Progenitor cell of endocrine pancreas (in vitro differentiated cells): ENCODE data around the gene DTNBP1. TPM values are rescaled to one million over a fixed set of nuclear protein-coding genes. Genes with fewer than 3 reads are reported as not detected.

Experiments used
- DNase-seq: peaks from one replicate; pipeline ENCODE4 v3.0.0; 2021; ENCODE audit warnings: low spot score; ENCODE audit not compliant: unreplicated experiment
- H3K27ac Mint-ChIP-seq: 2 replicates; pipeline ENCODE4 v1.8.0; 2021; ENCODE audit warnings: mild to moderate bottlenecking, moderate library complexity, mixed read lengths
- H3K27me3 Mint-ChIP-seq: 2 replicates; pipeline ENCODE4 v1.8.0; 2021; ENCODE audit warnings: mixed read lengths
- H3K36me3 Mint-ChIP-seq: 2 replicates; pipeline ENCODE4 v1.8.0; 2022; ENCODE audit warnings: mixed read lengths; ENCODE audit not compliant: insufficient read depth
- H3K4me1 Mint-ChIP-seq: 2 replicates; pipeline ENCODE4 v1.8.0; 2021; ENCODE audit warnings: low read depth, mixed read lengths
- H3K4me3 Mint-ChIP-seq: 2 replicates; pipeline ENCODE4 v1.8.0; 2021; ENCODE audit warnings: low read depth, mild to moderate bottlenecking, moderate library complexity, mixed read lengths
- H3K9me3 Mint-ChIP-seq: 2 replicates; pipeline ENCODE4 v1.8.0; 2021; ENCODE audit warnings: low read depth, mixed read lengths
- CTCF ChIP-seq: fragments of 200-600 bp; sonication (generic); IDR thresholded peaks from one replicate; pipeline ENCODE4 v1.5.0; 2021; ENCODE audit warnings: antibody characterized with exemption, mild to moderate bottlenecking; ENCODE audit not compliant: unreplicated experiment
- total RNA-seq: library from RNA; stranded (reverse); gene quantifications from 2 replicates; pipeline ENCODE4 v1.2.1, GENCODE V29; 2021

The DTNBP1 gene
- total RNA-seq, 1 donor from 2014 or later, result 17.7 TPM

GRCh38 chr6:15630202-15630601 lies 32.6 kb downstream of the DTNBP1 start:
- no peak for DNase-seq
- Mint-ChIP-seq H3K27me3 (no peaks in the 10 kb centered on the region), H3K36me3 (peaks cover 7% of the 10 kb centered on the region), H3K27ac (no peak overlapping the region), H3K9me3 (no peaks in the 10 kb centered on the region), H3K4me3 (no peak overlapping the region), H3K4me1 (no peaks in the 10 kb centered on the region)
- no peak for TF ChIP-seq CTCF

GRCh38 chr6:15629487-15629886 lies 33.3 kb downstream of the DTNBP1 start:
- no peaks in the 10 kb centered on the region for H3K4me1 Mint-ChIP-seq
- peaks cover 2% of the 10 kb centered on the region for H3K36me3 Mint-ChIP-seq
- no peak overlapping the region for H3K27ac Mint-ChIP-seq
- no peaks in the 10 kb centered on the region for H3K27me3 Mint-ChIP-seq
- DNase-seq, result no peak
- TF ChIP-seq CTCF, result no peak
- no peak overlapping the region for H3K4me3 Mint-ChIP-seq
- H3K9me3 Mint-ChIP-seq, result no peaks in the 10 kb centered on the region

GRCh38 chr6:15628499-15629131 lies 34.2 kb downstream of the DTNBP1 start:
- DNase-seq, result no peak
- no peaks in the 10 kb centered on the region for H3K27me3 Mint-ChIP-seq

GRCh38 chr6:15627821-15628220 lies 35.0 kb downstream of the DTNBP1 start:
- no peak for TF ChIP-seq CTCF
- no peaks in the 10 kb centered on the region for H3K4me1 Mint-ChIP-seq

More at GRCh38 chr6:15628499-15629131, 34.2 kb downstream of the DTNBP1 start:
- Mint-ChIP-seq H3K27ac (no peak overlapping the region), H3K4me1 (no peaks in the 10 kb centered on the region), H3K9me3 (no peaks in the 10 kb centered on the region), H3K4me3 (no peak overlapping the region), H3K36me3 (peaks cover 2% of the 10 kb centered on the region)
- TF ChIP-seq CTCF, result no peak

GRCh38 chr6:15626878-15627674 lies 35.8 kb downstream of the DTNBP1 start:
- no peak overlapping the region for H3K27ac Mint-ChIP-seq
- H3K9me3 Mint-ChIP-seq, result no peaks in the 10 kb centered on the region
- DNase-seq, result no peak
- no peaks in the 10 kb centered on the region for H3K27me3 Mint-ChIP-seq
- H3K4me3 Mint-ChIP-seq, result no peak overlapping the region
- TF ChIP-seq CTCF, result no peak
- H3K36me3 Mint-ChIP-seq, result no peaks in the 10 kb centered on the region
- H3K4me1 Mint-ChIP-seq, result no peaks in the 10 kb centered on the region

More at GRCh38 chr6:15627821-15628220, 35.0 kb downstream of the DTNBP1 start:
- Mint-ChIP-seq H3K9me3 (no peaks in the 10 kb centered on the region), H3K36me3 (no peaks in the 10 kb centered on the region), H3K27me3 (no peaks in the 10 kb centered on the region), H3K4me3 (no peak overlapping the region), H3K27ac (no peak overlapping the region)
- no peak for DNase-seq
